GM12878 (cell line): ENCODE results near the gene COQ5.
A peak's percentile ranks its signal among the peaks of the same experiment; 100 is the strongest.

Experiments used
- CBFB ChIP-seq: IDR thresholded peaks from 2 replicates; pipeline ENCODE4 v1.6.1; 2016; ENCODE audit warnings: antibody characterized with exemption, low read depth
- EP300 ChIP-seq, 2 experiments: fragments of 150-350 bp in 1 of 2; IDR thresholded peaks; 2 replicates each; pipeline ENCODE4 v1.6.1; 2011 to 2012; ENCODE audit warnings: low read depth in 2 of 2, low read length in 2 of 2, borderline replicate concordance in 1 of 2, improper control_type of control experiment in 1 of 2, inconsistent platforms in 1 of 2; ENCODE audit not compliant: control insufficient read depth in 1 of 2
- PML ChIP-seq: IDR thresholded peaks from 2 replicates; pipeline ENCODE4 v1.6.1; 2012; ENCODE audit warnings: low read length, inconsistent platforms
- POLR2A ChIP-seq: IDR thresholded peaks from 2 replicates; pipeline ENCODE4 v1.6.1; 2011; ENCODE audit warnings: low read depth, mild to moderate bottlenecking, low read length
- POLR2AphosphoS2 ChIP-seq: IDR thresholded peaks from 2 replicates; pipeline ENCODE4 v1.6.1; 2011; ENCODE audit warnings: low read depth, mild to moderate bottlenecking, low read length, improper control_type of control experiment, moderate library complexity
- RAD21 ChIP-seq: IDR thresholded peaks from 2 replicates; pipeline ENCODE4 v1.6.1; 2011; ENCODE audit warnings: mild to moderate bottlenecking, low read depth, low read length, moderate library complexity; ENCODE audit not compliant: insufficient read depth
- RCOR1 ChIP-seq: conservative IDR thresholded peaks from 2 replicates; pipeline ENCODE4 v1.6.1; 2012; ENCODE audit warnings: low read depth, low read length, improper control_type of control experiment
- TARDBP ChIP-seq: IDR thresholded peaks from 2 replicates; pipeline ENCODE4 v1.6.1; 2016; ENCODE audit warnings: borderline replicate concordance
- TCF12 ChIP-seq: IDR thresholded peaks from 2 replicates; pipeline ENCODE4 v1.6.1; 2011; ENCODE audit warnings: low read depth, mild to moderate bottlenecking, low read length
- TF ChIP-seq, protein P1 (sequence below): fragments of 450-650 bp; IDR thresholded peaks from 2 replicates; pipeline ENCODE4 v1.6.1; 2016; ENCODE audit warnings: mild to moderate bottlenecking
- TF ChIP-seq, protein P2 (sequence below): IDR thresholded peaks from 2 replicates; pipeline ENCODE4 v1.6.1; 2011; ENCODE audit warnings: mild to moderate bottlenecking, low read depth, low read length, moderate library complexity; ENCODE audit not compliant: insufficient replicate concordance
- TF ChIP-seq, protein P3 (sequence below): fragments of 450-650 bp; IDR thresholded peaks from 2 replicates; pipeline ENCODE4 v1.6.1; 2017; ENCODE audit warnings: mild to moderate bottlenecking
- TF ChIP-seq, protein P4 (sequence below), 3 experiments: IDR thresholded peaks in 2 of 3; conservative IDR thresholded peaks in 1 of 3; 2 replicates each; pipeline ENCODE4 v1.5.1; 2011; ENCODE audit warnings: low read depth in 3 of 3, low read length in 3 of 3, mild to moderate bottlenecking in 3 of 3, control low read depth in 2 of 3, moderate library complexity in 2 of 3, inconsistent platforms in 1 of 3, mixed read lengths in 1 of 3; ENCODE audit not compliant: control insufficient read depth in 2 of 3, insufficient read depth in 1 of 3; ENCODE audit errors: extremely low read depth in 1 of 3

DNA sequence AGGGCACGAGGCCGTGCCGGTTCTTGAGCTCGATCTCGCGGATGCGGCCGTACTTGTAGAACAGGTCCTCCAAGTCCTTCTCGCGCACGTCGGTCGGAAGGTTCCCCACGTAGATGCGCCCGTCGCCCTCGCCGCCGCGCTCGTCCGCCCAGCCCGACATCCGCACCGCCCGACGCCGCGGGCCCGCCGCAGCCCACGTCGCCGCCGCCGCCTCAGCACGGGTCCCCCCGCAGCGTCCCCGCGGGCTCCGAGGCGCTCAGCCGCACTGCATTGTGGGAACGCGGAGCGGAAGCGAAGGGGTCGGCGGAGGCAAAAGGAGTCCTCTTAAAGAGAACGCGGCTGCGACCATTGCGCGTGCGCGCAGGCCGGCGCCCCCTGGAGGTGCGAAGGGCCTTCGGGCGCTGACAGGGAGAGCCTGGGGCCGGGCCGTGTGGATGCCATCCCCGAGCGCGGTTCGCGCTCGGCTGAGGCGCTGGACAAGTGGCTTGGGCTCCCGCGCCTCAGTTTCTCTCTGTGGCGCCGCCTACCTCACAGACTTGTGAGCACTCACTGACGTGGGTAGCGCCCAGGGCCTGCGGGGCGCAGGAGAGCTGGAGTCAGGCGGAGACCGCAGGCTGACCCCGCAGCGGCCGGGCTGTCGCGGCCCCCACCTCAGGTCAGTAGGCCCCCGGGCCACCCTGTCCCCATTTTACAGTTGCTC lies 59.4 kb downstream of the COQ5 start, which contains the start of gene SRSF9:
- TF ChIP-seq, protein P1, sequence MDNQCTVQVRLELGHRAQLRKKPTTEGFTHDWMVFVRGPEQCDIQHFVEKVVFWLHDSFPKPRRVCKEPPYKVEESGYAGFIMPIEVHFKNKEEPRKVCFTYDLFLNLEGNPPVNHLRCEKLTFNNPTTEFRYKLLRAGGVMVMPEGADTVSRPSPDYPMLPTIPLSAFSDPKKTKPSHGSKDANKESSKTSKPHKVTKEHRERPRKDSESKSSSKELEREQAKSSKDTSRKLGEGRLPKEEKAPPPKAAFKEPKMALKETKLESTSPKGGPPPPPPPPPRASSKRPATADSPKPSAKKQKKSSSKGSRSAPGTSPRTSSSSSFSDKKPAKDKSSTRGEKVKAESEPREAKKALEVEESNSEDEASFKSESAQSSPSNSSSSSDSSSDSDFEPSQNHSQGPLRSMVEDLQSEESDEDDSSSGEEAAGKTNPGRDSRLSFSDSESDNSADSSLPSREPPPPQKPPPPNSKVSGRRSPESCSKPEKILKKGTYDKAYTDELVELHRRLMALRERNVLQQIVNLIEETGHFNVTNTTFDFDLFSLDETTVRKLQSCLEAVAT: no peak
- TF ChIP-seq, protein P2, sequence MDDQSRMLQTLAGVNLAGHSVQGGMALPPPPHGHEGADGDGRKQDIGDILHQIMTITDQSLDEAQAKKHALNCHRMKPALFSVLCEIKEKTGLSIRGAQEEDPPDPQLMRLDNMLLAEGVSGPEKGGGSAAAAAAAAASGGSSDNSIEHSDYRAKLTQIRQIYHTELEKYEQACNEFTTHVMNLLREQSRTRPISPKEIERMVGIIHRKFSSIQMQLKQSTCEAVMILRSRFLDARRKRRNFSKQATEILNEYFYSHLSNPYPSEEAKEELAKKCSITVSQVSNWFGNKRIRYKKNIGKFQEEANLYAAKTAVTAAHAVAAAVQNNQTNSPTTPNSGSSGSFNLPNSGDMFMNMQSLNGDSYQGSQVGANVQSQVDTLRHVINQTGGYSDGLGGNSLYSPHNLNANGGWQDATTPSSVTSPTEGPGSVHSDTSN: no peak
- TF ChIP-seq TARDBP (0 out of 2 replicates have a peak, but pooled peaks have one; percentile 45), PML (no peak), POLR2A (peak; percentile 91), POLR2AphosphoS2 (0 out of 2 replicates have a peak, but pooled peaks have one; percentile 67), RAD21 (no peak), EP300 (IDR thresholded peaks at IDR 0.05; ENCODE audit: borderline replicate concordance in 1 of 2, control insufficient read depth in 1 of 2, low read depth in 2 of 2, low read length in 2 of 2) (no peak), TCF12 (no peak), RCOR1 (peak; percentile 74; the same call in 1 of the 2 replicates), CBFB (no peak)
- TF ChIP-seq, protein P3, sequence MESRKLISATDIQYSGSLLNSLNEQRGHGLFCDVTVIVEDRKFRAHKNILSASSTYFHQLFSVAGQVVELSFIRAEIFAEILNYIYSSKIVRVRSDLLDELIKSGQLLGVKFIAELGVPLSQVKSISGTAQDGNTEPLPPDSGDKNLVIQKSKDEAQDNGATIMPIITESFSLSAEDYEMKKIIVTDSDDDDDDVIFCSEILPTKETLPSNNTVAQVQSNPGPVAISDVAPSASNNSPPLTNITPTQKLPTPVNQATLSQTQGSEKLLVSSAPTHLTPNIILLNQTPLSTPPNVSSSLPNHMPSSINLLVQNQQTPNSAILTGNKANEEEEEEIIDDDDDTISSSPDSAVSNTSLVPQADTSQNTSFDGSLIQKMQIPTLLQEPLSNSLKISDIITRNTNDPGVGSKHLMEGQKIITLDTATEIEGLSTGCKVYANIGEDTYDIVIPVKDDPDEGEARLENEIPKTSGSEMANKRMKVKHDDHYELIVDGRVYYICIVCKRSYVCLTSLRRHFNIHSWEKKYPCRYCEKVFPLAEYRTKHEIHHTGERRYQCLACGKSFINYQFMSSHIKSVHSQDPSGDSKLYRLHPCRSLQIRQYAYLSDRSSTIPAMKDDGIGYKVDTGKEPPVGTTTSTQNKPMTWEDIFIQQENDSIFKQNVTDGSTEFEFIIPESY: peak; percentile 8; the same call in 1 of the 2 replicates
- TF ChIP-seq, protein P4, sequence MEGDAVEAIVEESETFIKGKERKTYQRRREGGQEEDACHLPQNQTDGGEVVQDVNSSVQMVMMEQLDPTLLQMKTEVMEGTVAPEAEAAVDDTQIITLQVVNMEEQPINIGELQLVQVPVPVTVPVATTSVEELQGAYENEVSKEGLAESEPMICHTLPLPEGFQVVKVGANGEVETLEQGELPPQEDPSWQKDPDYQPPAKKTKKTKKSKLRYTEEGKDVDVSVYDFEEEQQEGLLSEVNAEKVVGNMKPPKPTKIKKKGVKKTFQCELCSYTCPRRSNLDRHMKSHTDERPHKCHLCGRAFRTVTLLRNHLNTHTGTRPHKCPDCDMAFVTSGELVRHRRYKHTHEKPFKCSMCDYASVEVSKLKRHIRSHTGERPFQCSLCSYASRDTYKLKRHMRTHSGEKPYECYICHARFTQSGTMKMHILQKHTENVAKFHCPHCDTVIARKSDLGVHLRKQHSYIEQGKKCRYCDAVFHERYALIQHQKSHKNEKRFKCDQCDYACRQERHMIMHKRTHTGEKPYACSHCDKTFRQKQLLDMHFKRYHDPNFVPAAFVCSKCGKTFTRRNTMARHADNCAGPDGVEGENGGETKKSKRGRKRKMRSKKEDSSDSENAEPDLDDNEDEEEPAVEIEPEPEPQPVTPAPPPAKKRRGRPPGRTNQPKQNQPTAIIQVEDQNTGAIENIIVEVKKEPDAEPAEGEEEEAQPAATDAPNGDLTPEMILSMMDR (IDR thresholded peaks at IDR 0.05 in 2 of 3, conservative IDR thresholded peaks at IDR 0.05 in 1 of 3; ENCODE audit: control insufficient read depth in 2 of 3, extremely low read depth in 1 of 3, insufficient read depth in 1 of 3, low read depth in 3 of 3, low read length in 3 of 3): peak; percentile 92 to 99 (median 96)
